Measurements from ENCODE around the gene TMPRSS3. TPM values are rescaled to one million over a fixed set of nuclear protein-coding genes. Genes with fewer than 3 reads are reported as not detected.

TMPRSS3 gene
- total and polyA plus RNA-seq, 2 donors: 0.42 to 1.1 TPM

- no peak for DNase-seq (ENCODE audit: low read depth in 6 of 9, low spot score in 9 of 9)
- Histone ChIP-seq H3K27me3 (ENCODE audit: control insufficient read depth in 2 of 2, insufficient read depth in 1 of 2, low read length in 1 of 2) (no peaks in the 10 kb centered on the region), H3K36me3 (ENCODE audit: control insufficient read depth in 2 of 2, insufficient read depth in 2 of 2, low read length in 1 of 2) (no peaks in the 10 kb centered on the region), H3K27ac (ENCODE audit: low read depth in 1 of 2, low read length in 1 of 2) (no peak overlapping the region), H3K9me3 (ENCODE audit: control insufficient read depth in 2 of 2, insufficient read depth in 1 of 2, low read length in 1 of 2) (peaks cover 0 to 13% of the 10 kb centered on the region in 2 donors), H3K4me1 (ENCODE audit: control insufficient read depth in 2 of 2, insufficient read depth in 2 of 2, low read length in 2 of 2) (no peaks in the 10 kb centered on the region), H3K4me3 (ENCODE audit: low read length in 2 of 2) (no peak overlapping the region)
- WGBS: 91% methylated on average over 11 of the region's 11 CpGs
These were observed 44.0 kb downstream of the TMPRSS3 start for GRCh38 chr21:42351626-42352440.

- no peak for DNase-seq (ENCODE audit: low read depth in 6 of 9, low spot score in 9 of 9)
- Histone ChIP-seq H3K9me3 (ENCODE audit: control insufficient read depth in 2 of 2, insufficient read depth in 1 of 2, low read length in 1 of 2) (peaks cover 0 to 10% of the 10 kb centered on the region in 2 donors), H3K27me3 (ENCODE audit: control insufficient read depth in 2 of 2, insufficient read depth in 1 of 2, low read length in 1 of 2) (no peaks in the 10 kb centered on the region), H3K4me3 (ENCODE audit: low read length in 2 of 2) (no peak within 1 kb of the TSS), H3K27ac (ENCODE audit: low read depth in 1 of 2, low read length in 1 of 2) (no peak within 1 kb of the TSS), H3K36me3 (ENCODE audit: control insufficient read depth in 2 of 2, insufficient read depth in 2 of 2, low read length in 1 of 2) (no peaks in the 10 kb centered on the region), H3K4me1 (ENCODE audit: control insufficient read depth in 2 of 2, insufficient read depth in 2 of 2, low read length in 2 of 2) (no peaks in the 10 kb centered on the region)
- 95% methylated on average over 13 of the region's 13 CpGs for WGBS
These were observed 44.9 kb downstream of the TMPRSS3 start, which contains the start of gene TFF2 for GRCh38 chr21:42350927-42351426. TSS of gene TFF2 (minus strand) at chr21:42350994. CDS start at chr21:42350957, 37 bp downstream.

- Histone ChIP-seq H3K4me1 (ENCODE audit: control insufficient read depth in 2 of 2, insufficient read depth in 2 of 2, low read length in 2 of 2) (no peaks in the 10 kb centered on the region), H3K27me3 (ENCODE audit: control insufficient read depth in 2 of 2, insufficient read depth in 1 of 2, low read length in 1 of 2) (no peaks in the 10 kb centered on the region), H3K4me3 (ENCODE audit: low read length in 2 of 2) (no peak overlapping the region), H3K9me3 (ENCODE audit: control insufficient read depth in 2 of 2, insufficient read depth in 1 of 2, low read length in 1 of 2) (peaks cover 0 to 10% of the 10 kb centered on the region in 2 donors), H3K27ac (ENCODE audit: low read depth in 1 of 2, low read length in 1 of 2) (no peak overlapping the region), H3K36me3 (ENCODE audit: control insufficient read depth in 2 of 2, insufficient read depth in 2 of 2, low read length in 1 of 2) (no peaks in the 10 kb centered on the region)
- no peak for DNase-seq (ENCODE audit: low read depth in 6 of 9, low spot score in 9 of 9)
- WGBS: 97% methylated on average over 11 of the region's 11 CpGs
These were observed 45.4 kb downstream of the TMPRSS3 start for GRCh38 chr21:42350318-42350910.

- Histone ChIP-seq H3K4me1 (ENCODE audit: control insufficient read depth in 2 of 2, insufficient read depth in 2 of 2, low read length in 2 of 2) (no peaks in the 10 kb centered on the region), H3K4me3 (ENCODE audit: low read length in 2 of 2) (no peak overlapping the region), H3K36me3 (ENCODE audit: control insufficient read depth in 2 of 2, insufficient read depth in 2 of 2, low read length in 1 of 2) (no peaks in the 10 kb centered on the region), H3K27ac (ENCODE audit: low read depth in 1 of 2, low read length in 1 of 2) (no peak overlapping the region), H3K9me3 (ENCODE audit: control insufficient read depth in 2 of 2, insufficient read depth in 1 of 2, low read length in 1 of 2) (peaks cover 0 to 10% of the 10 kb centered on the region in 2 donors), H3K27me3 (ENCODE audit: control insufficient read depth in 2 of 2, insufficient read depth in 1 of 2, low read length in 1 of 2) (no peaks in the 10 kb centered on the region)
- 88% methylated on average over 14 of the region's 14 CpGs for WGBS
- no peak for DNase-seq (ENCODE audit: low read depth in 6 of 9, low spot score in 9 of 9)
These were observed 46.2 kb downstream of the TMPRSS3 start for GRCh38 chr21:42349420-42350317.

- 97% methylated on average over 2 of the region's 2 CpGs for WGBS
- Histone ChIP-seq H3K4me1 (ENCODE audit: control insufficient read depth in 2 of 2, insufficient read depth in 2 of 2, low read length in 2 of 2) (no peaks in the 10 kb centered on the region), H3K27ac (ENCODE audit: low read depth in 1 of 2, low read length in 1 of 2) (no peak overlapping the region), H3K9me3 (ENCODE audit: control insufficient read depth in 2 of 2, insufficient read depth in 1 of 2, low read length in 1 of 2) (peaks cover 0 to 6% of the 10 kb centered on the region in 2 donors), H3K4me3 (ENCODE audit: low read length in 2 of 2) (no peak overlapping the region), H3K27me3 (ENCODE audit: control insufficient read depth in 2 of 2, insufficient read depth in 1 of 2, low read length in 1 of 2) (no peaks in the 10 kb centered on the region), H3K36me3 (ENCODE audit: control insufficient read depth in 2 of 2, insufficient read depth in 2 of 2, low read length in 1 of 2) (no peaks in the 10 kb centered on the region)
- DNase-seq (ENCODE audit: low read depth in 6 of 9, low spot score in 9 of 9): no peak
These were observed 47.1 kb downstream of the TMPRSS3 start for GRCh38 chr21:42348762-42349161.

- H3K4me3 ChIP-seq (ENCODE audit: low read length in 2 of 2): no peak overlapping the region
- WGBS: 97% methylated on average over 30 of the region's 30 CpGs
These were observed 48.1 kb downstream of the TMPRSS3 start for GRCh38 chr21:42347601-42348327.

GRCh38 chr21:42346866-42347600, 48.8 kb downstream of the TMPRSS3 start:
- 97% methylated on average over 30 of the region's 30 CpGs for WGBS
- H3K4me1 ChIP-seq (ENCODE audit: control insufficient read depth in 2 of 2, insufficient read depth in 2 of 2, low read length in 2 of 2): no peaks in the 10 kb centered on the region
- no peak for DNase-seq (ENCODE audit: low read depth in 6 of 9, low spot score in 9 of 9)
- H3K27me3 ChIP-seq (ENCODE audit: control insufficient read depth in 2 of 2, insufficient read depth in 1 of 2, low read length in 1 of 2): no peaks in the 10 kb centered on the region
- H3K36me3 ChIP-seq (ENCODE audit: control insufficient read depth in 2 of 2, insufficient read depth in 2 of 2, low read length in 1 of 2): no peaks in the 10 kb centered on the region
- H3K9me3 ChIP-seq (ENCODE audit: control insufficient read depth in 2 of 2, insufficient read depth in 1 of 2, low read length in 1 of 2): no peaks in the 10 kb centered on the region
- H3K4me3 ChIP-seq (ENCODE audit: low read length in 2 of 2): no peak overlapping the region
- no peak overlapping the region for H3K27ac ChIP-seq (ENCODE audit: low read depth in 1 of 2, low read length in 1 of 2)

More at GRCh38 chr21:42347601-42348327, 48.1 kb downstream of the TMPRSS3 start:
- Histone ChIP-seq H3K27ac (ENCODE audit: low read depth in 1 of 2, low read length in 1 of 2) (no peak overlapping the region), H3K27me3 (ENCODE audit: control insufficient read depth in 2 of 2, insufficient read depth in 1 of 2, low read length in 1 of 2) (no peaks in the 10 kb centered on the region), H3K9me3 (ENCODE audit: control insufficient read depth in 2 of 2, insufficient read depth in 1 of 2, low read length in 1 of 2) (no peaks in the 10 kb centered on the region), H3K36me3 (ENCODE audit: control insufficient read depth in 2 of 2, insufficient read depth in 2 of 2, low read length in 1 of 2) (no peaks in the 10 kb centered on the region), H3K4me1 (ENCODE audit: control insufficient read depth in 2 of 2, insufficient read depth in 2 of 2, low read length in 2 of 2) (no peaks in the 10 kb centered on the region)
- DNase-seq (ENCODE audit: low read depth in 6 of 9, low spot score in 9 of 9): no peak

- H3K4me1 ChIP-seq (ENCODE audit: control insufficient read depth in 2 of 2, insufficient read depth in 2 of 2, low read length in 2 of 2): no peaks in the 10 kb centered on the region
- H3K27ac ChIP-seq (ENCODE audit: low read depth in 1 of 2, low read length in 1 of 2): no peak overlapping the region
- H3K9me3 ChIP-seq (ENCODE audit: control insufficient read depth in 2 of 2, insufficient read depth in 1 of 2, low read length in 1 of 2): no peaks in the 10 kb centered on the region
- H3K36me3 ChIP-seq (ENCODE audit: control insufficient read depth in 2 of 2, insufficient read depth in 2 of 2, low read length in 1 of 2): no peaks in the 10 kb centered on the region
- DNase-seq (ENCODE audit: low read depth in 6 of 9, low spot score in 9 of 9): no peak
- 97% methylated on average over 9 of the region's 9 CpGs for WGBS
- no peaks in the 10 kb centered on the region for H3K27me3 ChIP-seq (ENCODE audit: control insufficient read depth in 2 of 2, insufficient read depth in 1 of 2, low read length in 1 of 2)
- no peak overlapping the region for H3K4me3 ChIP-seq (ENCODE audit: low read length in 2 of 2)
These were observed 49.4 kb downstream of the TMPRSS3 start for GRCh38 chr21:42346441-42346840.
